Left ventricle myocardium superior (tissue), 1 donor: ENCODE measurements around the gene TYROBP. TPM values are rescaled to one million over a fixed set of nuclear protein-coding genes. Genes with fewer than 3 reads are reported as not detected.
"Not testable (repeated sequence)": the region's sequence is repeated elsewhere in the genome, so short reads cannot be mapped to it uniquely, and the experiment has no call there.

Source experiments
- ATAC-seq: fragments of 200-7000 bp; cut with Tn5 transposase; one replicate; pipeline ENCODE4 v1.9.1; 2020; ENCODE audit warnings: mild to moderate bottlenecking, moderate library complexity
- DNase-seq: peaks from one replicate; pipeline ENCODE4 v3.0.0-alpha.2; 2020
- intact Hi-C: fragments of 100-400 bp; cut with micrococcal nuclease; formaldehyde crosslinking; loops from one replicate; pipeline ENCODE4 v1.11.0; 2022
- total RNA-seq: library from RNA; stranded (reverse); fragmentation: NEBNext Ultra II Directional; extraction: Animal tissue kit (Norgen Biotek cat#: 25700); gene quantifications from one replicate; pipeline ENCODE4 v1.2.1, GENCODE V29; 2021
- donor health status: DM: no; HTN: yes; CAD: no; lungs with severe emphysema.

Gene TYROBP
- total RNA-seq, 1 donor from 2014 or later: 28.5 TPM

GRCh38 chr19:35935911-35936737, 28.0 kb upstream of the TYROBP start, which contains the start of gene LRFN3:
Gene LRFN3, plus strand, starts transcription at chr19:35936374. Its CDS starts 3,052 bp downstream, at chr19:35939426.
- DNase-seq (peak; percentile 90), ATAC-seq (peak; percentile 58)
- intact Hi-C loops: no loop called here

- intact Hi-C loops: no loop called here
- ATAC-seq: no peak
- no peak for DNase-seq
Measured at GRCh38 chr19:35932291-35932936, 24.3 kb upstream of the TYROBP start.

- ATAC-seq (no peak), DNase-seq (no peak)
- intact Hi-C loops: no loop called here
Measured at GRCh38 chr19:35931874-35932202, 23.7 kb upstream of the TYROBP start.

- peak; percentile 99 for ATAC-seq
- DNase-seq: peak; percentile 99
- intact Hi-C loops: no loop called here
Measured at GRCh38 chr19:35931161-35931873, 23.2 kb upstream of the TYROBP start.

GRCh38 chr19:35929876-35930275, 21.8 kb upstream of the TYROBP start:
- DNase-seq (no peak), ATAC-seq (no peak)
- intact Hi-C loops: no loop called here

- ATAC-seq (no peak), DNase-seq (no peak)
- intact Hi-C loops: no loop called here
Measured at GRCh38 chr19:35928507-35928906, 20.4 kb upstream of the TYROBP start.

- ATAC-seq: no peak
- DNase-seq: no peak
- intact Hi-C loops: no loop called here
Measured at GRCh38 chr19:35925501-35925900, 17.4 kb upstream of the TYROBP start.

- DNase-seq (no peak), ATAC-seq (no peak)
- intact Hi-C loops: no loop called here
Measured at GRCh38 chr19:35921012-35921411, 12.9 kb upstream of the TYROBP start.

- no peak for DNase-seq
- intact Hi-C loops: no loop called here
Measured at GRCh38 chr19:35919306-35919705, 11.2 kb upstream of the TYROBP start.

GRCh38 chr19:35915443-35915842, 7.3 kb upstream of the TYROBP start:
- no peak for ATAC-seq
- no peak for DNase-seq
- intact Hi-C loops: no loop called here

More at GRCh38 chr19:35919306-35919705, 11.2 kb upstream of the TYROBP start:
- ATAC-seq: no peak

- ATAC-seq (no peak), DNase-seq (no peak)
- intact Hi-C loops: no loop called here
Measured at GRCh38 chr19:35913589-35913988, 5.5 kb upstream of the TYROBP start.

GRCh38 chr19:35911790-35912189, 3.7 kb upstream of the TYROBP start:
- DNase-seq (no peak), ATAC-seq (no peak)
- intact Hi-C loops: no loop called here

GRCh38 chr19:35911173-35911572, 3.1 kb upstream of the TYROBP start:
- DNase-seq: no peak
- ATAC-seq: no peak
- intact Hi-C loops: no loop called here

- DNase-seq, intact Hi-C loops, ATAC-seq: not testable (repeated sequence)
Measured at GRCh38 chr19:35910355-35910754, 2.3 kb upstream of the TYROBP start.

GRCh38 chr19:35909684-35910035, 1.6 kb upstream of the TYROBP start:
- ATAC-seq (no peak), DNase-seq (no peak)
- intact Hi-C loops: no loop called here

GRCh38 chr19:35908973-35909683, 1.0 kb upstream of the TYROBP start:
- peak; percentile 85 for ATAC-seq
- DNase-seq: peak; percentile 80
- intact Hi-C loops: no loop called here

GRCh38 chr19:35907377-35907745, 734 bp downstream of the TYROBP start:
- DNase-seq (no peak), ATAC-seq (no peak)
- intact Hi-C loops: no loop called here

- no peak for ATAC-seq
- intact Hi-C loops: no loop called here
- no peak for DNase-seq
Measured at GRCh38 chr19:35905178-35905727, 2.8 kb downstream of the TYROBP start.

GRCh38 chr19:35904311-35905068, 3.6 kb downstream of the TYROBP start:
- ATAC-seq (no peak), DNase-seq (no peak)
- intact Hi-C loops: no loop called here
